ENCODE measurements around the gene ACACA. TPM values are rescaled to one million over a fixed set of nuclear protein-coding genes. Genes with fewer than 3 reads are reported as not detected.

The ACACA gene
- total RNA-seq, 1 donor from 2014 or later = 145 TPM

- H3K4me3 Mint-ChIP-seq (ENCODE audit: unreplicated experiment) = peak overlapping the region; percentile 73
- peak overlapping the region; percentile 98 for H3K27ac Mint-ChIP-seq (ENCODE audit: unreplicated experiment)
- TF ChIP-seq CTCF (IDR thresholded peaks at IDR 0.05; ENCODE audit: partially characterized antibody, unreplicated experiment) = no peak
- no peaks in the 10 kb centered on the region for H3K36me3 Mint-ChIP-seq (ENCODE audit: unreplicated experiment)
- no peak for DNase-seq
- H3K27me3 Mint-ChIP-seq (ENCODE audit: unreplicated experiment) = no peaks in the 10 kb centered on the region
- H3K4me1 Mint-ChIP-seq (ENCODE audit: low read depth, unreplicated experiment) = peaks cover 23% of the 10 kb centered on the region
- no peaks in the 10 kb centered on the region for H3K9me3 Mint-ChIP-seq (ENCODE audit: unreplicated experiment)
Observed at GRCh38 chr17:37274461-37274860, 132.2 kb downstream of the ACACA start.

- TF ChIP-seq CTCF (IDR thresholded peaks at IDR 0.05; ENCODE audit: partially characterized antibody, unreplicated experiment) = no peak
- peak; percentile 54 for DNase-seq
- Mint-ChIP-seq H3K27me3 (ENCODE audit: unreplicated experiment) (no peaks in the 10 kb centered on the region), H3K4me1 (ENCODE audit: low read depth, unreplicated experiment) (peaks cover 23% of the 10 kb centered on the region), H3K9me3 (ENCODE audit: unreplicated experiment) (no peaks in the 10 kb centered on the region), H3K4me3 (ENCODE audit: unreplicated experiment) (peak overlapping the region; percentile 73), H3K27ac (ENCODE audit: unreplicated experiment) (peak overlapping the region; percentile 98), H3K36me3 (ENCODE audit: unreplicated experiment) (no peaks in the 10 kb centered on the region)
Observed at GRCh38 chr17:37273409-37274051, 133.1 kb downstream of the ACACA start.

- no peak for TF ChIP-seq CTCF (IDR thresholded peaks at IDR 0.05; ENCODE audit: partially characterized antibody, unreplicated experiment)
- Mint-ChIP-seq H3K27me3 (ENCODE audit: unreplicated experiment) (no peaks in the 10 kb centered on the region), H3K4me3 (ENCODE audit: unreplicated experiment) (no peak overlapping the region), H3K4me1 (ENCODE audit: low read depth, unreplicated experiment) (no peaks in the 10 kb centered on the region), H3K36me3 (ENCODE audit: unreplicated experiment) (peaks cover 22% of the 10 kb centered on the region), H3K27ac (ENCODE audit: unreplicated experiment) (no peak overlapping the region), H3K9me3 (ENCODE audit: unreplicated experiment) (no peaks in the 10 kb centered on the region)
- no peak for DNase-seq
Observed at GRCh38 chr17:37265446-37266173, 141.0 kb downstream of the ACACA start.

- no peak for TF ChIP-seq CTCF (IDR thresholded peaks at IDR 0.05; ENCODE audit: partially characterized antibody, unreplicated experiment)
- H3K36me3 Mint-ChIP-seq (ENCODE audit: unreplicated experiment) = peaks cover 9% of the 10 kb centered on the region
- H3K4me1 Mint-ChIP-seq (ENCODE audit: low read depth, unreplicated experiment) = no peaks in the 10 kb centered on the region
- H3K27ac Mint-ChIP-seq (ENCODE audit: unreplicated experiment) = no peak overlapping the region
- H3K4me3 Mint-ChIP-seq (ENCODE audit: unreplicated experiment) = no peak overlapping the region
- no peak for DNase-seq
- H3K9me3 Mint-ChIP-seq (ENCODE audit: unreplicated experiment) = no peaks in the 10 kb centered on the region
- no peaks in the 10 kb centered on the region for H3K27me3 Mint-ChIP-seq (ENCODE audit: unreplicated experiment)
Observed at GRCh38 chr17:37261286-37261685, 145.3 kb downstream of the ACACA start.
